Measurements from ENCODE around the gene GALK1. TPM values are rescaled to one million over a fixed set of nuclear protein-coding genes. Genes with fewer than 3 reads are reported as not detected.

The GALK1 gene
- total RNA-seq, 4 donors from 2014 or later: 9.3 to 116 (median 30.9) TPM

GRCh38 chr17:75756451-75757085, 8.4 kb downstream of the GALK1 start:
- H3K27ac ChIP-seq: no peak overlapping the region
- DNase-seq: no peak
- intact Hi-C loops (cut with DNase I; ENCODE audit: low total_unique reads): loop anchor here (10.0 kb wide), 1 partner anchor 68 kb away; no protein-coding TSS in a partner anchor

GRCh38 chr17:75755990-75756389, 9.0 kb downstream of the GALK1 start:
- Histone ChIP-seq H3K4me3 (no peak overlapping the region), H3K27ac (no peak overlapping the region), H3K4me1 (peaks cover 0 to 14% (median 6%) of the 10 kb centered on the region in 4 donors), H3K27me3 (no peaks in the 10 kb centered on the region), H3K9me3 (no peaks in the 10 kb centered on the region), H3K36me3 (peaks cover 0 to 8% (median 2%) of the 10 kb centered on the region in 4 donors)
- no peak for TF ChIP-seq POLR2A (IDR thresholded peaks at IDR 0.05)
- TF ChIP-seq POLR2AphosphoS5 (IDR thresholded peaks at IDR 0.05): no peak
- no peak for TF ChIP-seq EP300 (IDR thresholded peaks at IDR 0.05; ENCODE audit: low read depth)
- no peak for TF ChIP-seq CTCF (IDR thresholded peaks at IDR 0.05)
- no peak for DNase-seq
- intact Hi-C loops (cut with DNase I; ENCODE audit: low total_unique reads): loop anchor here (10.0 kb wide), 1 partner anchor 69 kb away; no protein-coding TSS in a partner anchor
- WGBS, 2 donors (ENCODE audit: low coverage in 1 of 2): 100% methylated on average over 2 of the region's 2 CpGs; no CpG with 5 or more reads in 1 of the 2 donors
- in situ Hi-C loops (cut with MboI; ENCODE audit: low pct_ligation_motif_present in 1 of 4, low pct_unique_long_range_greater_than_20kb in 1 of 4, low sequenced_read_pairs in 3 of 4): loop anchor here in 1 of 4 donors (25.0 kb wide), 1 partner anchor 131 kb away; the partner anchor contains the start of genes TRIM47 and TRIM65

More at GRCh38 chr17:75756451-75757085, 8.4 kb downstream of the GALK1 start:
- in situ Hi-C loops (cut with MboI; ENCODE audit: low pct_ligation_motif_present in 1 of 4, low pct_unique_long_range_greater_than_20kb in 1 of 4, low sequenced_read_pairs in 3 of 4): loop anchor here in 1 of 4 donors (25.0 kb wide), 1 partner anchor 131 kb away; the partner anchor contains the start of genes TRIM47 and TRIM65
- no peaks in the 10 kb centered on the region for H3K9me3 ChIP-seq
- H3K4me1 ChIP-seq: peaks cover 0 to 14% (median 6%) of the 10 kb centered on the region in 4 donors
- peaks cover 0 to 8% (median 2%) of the 10 kb centered on the region in 4 donors for H3K36me3 ChIP-seq
- H3K27me3 ChIP-seq: no peaks in the 10 kb centered on the region
- H3K4me3 ChIP-seq: no peak overlapping the region
- 89% methylated on average over 21 of the region's 29 CpGs; no CpG with 5 or more reads in 1 of the 2 donors for WGBS, 2 donors (ENCODE audit: low coverage in 1 of 2)
- TF ChIP-seq CTCF (IDR thresholded peaks at IDR 0.05) (no peak), POLR2A (IDR thresholded peaks at IDR 0.05) (no peak)

GRCh38 chr17:75755205-75755901, 9.6 kb downstream of the GALK1 start:
- TF ChIP-seq POLR2AphosphoS5 (IDR thresholded peaks at IDR 0.05) (no peak), POLR2A (IDR thresholded peaks at IDR 0.05) (no peak), EP300 (IDR thresholded peaks at IDR 0.05; ENCODE audit: low read depth) (no peak), CTCF (IDR thresholded peaks at IDR 0.05) (no peak)
- Histone ChIP-seq H3K9me3 (no peaks in the 10 kb centered on the region), H3K27me3 (no peaks in the 10 kb centered on the region), H3K36me3 (peaks cover 0 to 12% (median 2%) of the 10 kb centered on the region in 4 donors), H3K4me3 (no peak overlapping the region), H3K27ac (no peak overlapping the region), H3K4me1 (peaks cover 0 to 14% (median 6%) of the 10 kb centered on the region in 4 donors)
- 76% methylated on average over 16 of the region's 20 CpGs; no CpG with 5 or more reads in 1 of the 2 donors for WGBS, 2 donors (ENCODE audit: low coverage in 1 of 2)
- intact Hi-C loops (cut with DNase I; ENCODE audit: low total_unique reads) (loop anchor here (10.0 kb wide), 1 partner anchor 69 kb away; no protein-coding TSS in a partner anchor), in situ Hi-C loops (cut with MboI; ENCODE audit: low pct_ligation_motif_present in 1 of 4, low pct_unique_long_range_greater_than_20kb in 1 of 4, low sequenced_read_pairs in 3 of 4) (loop anchor here in 1 of 4 donors (25.0 kb wide), 1 partner anchor 132 kb away; the partner anchor contains the start of genes TRIM47 and TRIM65)
- no peak for DNase-seq

Measured in transverse colon (tissue), 4 donors.